ENCODE results near the gene RGL1.
A peak's percentile ranks its signal among the peaks of the same experiment; 100 is the strongest.
"Not testable (repeated sequence)": the region's sequence is repeated elsewhere in the genome, so short reads cannot be mapped to it uniquely, and the experiment has no call there.

The RGL1 gene

DNA sequence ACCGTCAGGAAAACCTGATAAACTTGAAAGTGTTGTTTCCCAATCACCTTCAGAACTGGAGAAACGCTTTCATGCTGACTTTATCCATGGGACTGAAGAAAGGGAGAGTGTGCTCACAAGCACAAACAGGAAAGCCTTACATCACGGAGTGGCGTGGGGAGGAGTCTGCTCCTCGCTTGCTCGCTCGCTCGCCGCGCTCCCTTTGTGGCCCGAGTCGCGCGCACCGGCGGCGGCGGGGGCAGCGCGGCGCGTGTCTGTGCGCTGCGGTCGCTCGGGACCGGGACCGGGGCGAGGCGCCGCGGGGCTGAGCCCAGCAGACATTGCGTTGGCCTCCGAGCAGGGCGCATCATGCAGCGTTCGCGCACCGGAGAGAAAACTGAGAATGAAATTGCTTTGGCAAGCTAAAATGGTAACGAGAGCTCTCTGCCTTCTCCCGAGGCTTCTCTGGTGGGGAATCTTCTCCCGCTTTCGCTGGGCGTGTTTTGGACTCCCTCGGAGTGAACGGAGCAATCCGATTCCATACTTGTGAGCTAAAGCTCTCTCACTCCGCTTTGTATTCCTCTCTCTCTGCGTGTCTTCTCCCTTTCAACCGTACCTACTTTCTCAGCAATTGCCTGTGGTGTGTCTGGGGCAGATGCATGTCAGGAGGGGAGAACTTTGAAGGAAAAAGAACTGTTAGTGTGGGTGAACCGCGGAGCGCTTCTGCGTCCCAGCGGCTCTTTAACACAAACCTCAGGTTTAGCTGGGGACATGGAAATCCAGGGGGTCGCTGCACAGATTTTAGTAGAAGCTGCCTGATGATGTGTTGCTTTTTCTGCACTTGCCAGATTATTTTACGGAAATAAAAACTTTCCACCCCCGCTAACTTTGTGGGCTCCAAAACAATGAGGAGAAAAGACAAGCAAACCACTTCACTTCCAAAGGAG lies at the start of gene RGL1:
Gene RGL1 (plus strand): TSS at position 205 of the 926 bp plus-strand sequence. CDS start 178 bp downstream, at position 383.
- DNase-seq, result peak; percentile 4

GRCh38 chr1:183756326-183756725 lies 48.6 kb upstream of the RGL1 start:
- DNase-seq, result no peak

DNA sequence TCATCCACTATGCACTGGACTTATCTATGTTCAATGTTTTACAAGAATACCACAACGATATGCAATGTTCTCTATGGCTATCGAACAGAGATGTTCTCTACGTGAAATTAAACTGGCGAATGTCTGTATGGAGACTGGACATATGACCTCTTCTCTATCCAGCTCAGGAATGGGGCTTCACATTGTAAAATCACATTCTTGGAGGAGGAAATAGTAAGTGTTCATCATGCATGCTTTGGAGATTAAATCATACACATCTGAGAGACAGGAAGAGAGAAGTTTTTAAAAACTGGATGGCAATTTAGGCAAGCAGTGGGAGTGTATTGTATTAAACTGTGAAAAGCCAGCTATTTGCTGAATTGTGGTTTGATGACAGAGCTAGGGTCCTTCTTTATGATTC lies 47.9 kb upstream of the RGL1 start:
- DNase-seq, result no peak

DNA sequence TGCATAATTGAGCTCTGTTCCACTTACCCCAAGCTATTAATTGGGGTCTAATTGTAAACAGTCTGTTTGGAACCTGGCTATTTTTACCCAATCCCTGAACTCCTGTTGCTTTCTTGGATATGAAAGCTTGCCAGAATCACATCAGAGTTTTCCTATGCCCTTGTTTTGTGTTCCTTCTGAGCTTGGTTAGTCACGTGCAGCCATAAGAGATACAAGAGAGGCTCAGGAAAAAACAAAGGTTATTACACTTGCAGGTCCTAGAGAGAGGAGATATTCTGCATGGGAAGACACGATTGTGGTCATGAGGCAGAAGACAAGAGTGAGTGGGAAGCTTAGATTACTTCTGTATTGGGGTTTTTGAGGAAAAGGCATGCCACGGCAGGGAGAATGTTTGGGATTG lies 46.0 kb upstream of the RGL1 start:
- DNase-seq, result no peak

DNA sequence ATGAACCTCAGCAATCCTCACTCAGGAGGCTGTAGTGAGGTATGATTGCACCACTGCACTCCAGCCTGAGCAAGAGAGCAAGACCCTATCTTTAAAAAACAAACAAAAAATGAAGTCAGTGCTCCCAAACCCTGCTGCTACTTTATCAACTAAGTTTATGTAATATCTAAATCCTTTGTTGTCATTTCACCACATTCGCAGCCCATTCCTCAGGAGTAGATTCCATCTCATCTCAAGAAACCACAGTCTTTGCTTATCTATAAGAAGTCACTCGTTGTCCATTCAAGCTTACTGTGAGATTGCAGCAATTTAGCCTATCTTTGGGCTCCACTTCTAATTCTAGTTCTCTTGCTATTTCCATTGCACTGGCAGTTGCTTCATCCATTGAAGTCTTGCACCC lies 44.3 kb upstream of the RGL1 start:
- no peak for DNase-seq

DNA sequence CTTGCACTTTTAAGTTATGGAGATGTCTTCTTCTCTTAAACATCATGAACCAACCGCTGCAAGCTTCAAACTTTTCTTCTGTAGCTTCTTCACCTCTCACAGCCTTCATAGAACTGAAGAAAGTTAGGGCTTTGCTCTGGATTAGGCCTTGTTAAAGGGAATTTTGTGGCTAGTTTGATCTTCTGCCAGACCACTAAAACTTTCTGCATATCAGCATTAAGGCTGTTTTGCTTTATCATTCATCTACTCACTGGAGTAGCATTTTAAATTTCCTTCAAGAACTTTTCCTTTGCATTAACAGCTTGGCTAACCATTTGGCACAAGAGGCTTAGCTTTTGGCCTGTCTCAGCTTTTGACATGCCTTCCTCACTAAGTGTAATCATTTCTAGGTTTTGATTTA lies 43.0 kb upstream of the RGL1 start:
- DNase-seq, result no peak

DNA sequence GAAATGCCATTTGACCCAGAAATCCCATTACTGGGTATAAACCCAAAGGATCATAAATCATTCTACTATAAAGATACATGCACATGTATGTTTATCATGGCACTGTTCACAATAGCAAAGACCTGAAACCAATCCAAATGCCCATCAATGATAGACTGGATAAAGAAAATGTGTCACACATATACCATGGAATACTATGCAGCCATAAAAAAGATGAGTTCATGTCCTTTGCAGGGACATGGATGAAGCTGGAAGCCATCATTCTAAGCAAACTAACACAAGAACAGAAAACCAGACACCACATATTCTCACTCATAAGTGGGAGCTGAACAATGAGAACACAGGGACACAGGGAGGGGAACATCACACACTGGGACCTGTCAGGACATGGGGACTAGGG lies 42.1 kb upstream of the RGL1 start:
- not testable (repeated sequence) for DNase-seq

- no peak for DNase-seq
Measured at GRCh38 chr1:183764981-183765380, 39.9 kb upstream of the RGL1 start.

DNA sequence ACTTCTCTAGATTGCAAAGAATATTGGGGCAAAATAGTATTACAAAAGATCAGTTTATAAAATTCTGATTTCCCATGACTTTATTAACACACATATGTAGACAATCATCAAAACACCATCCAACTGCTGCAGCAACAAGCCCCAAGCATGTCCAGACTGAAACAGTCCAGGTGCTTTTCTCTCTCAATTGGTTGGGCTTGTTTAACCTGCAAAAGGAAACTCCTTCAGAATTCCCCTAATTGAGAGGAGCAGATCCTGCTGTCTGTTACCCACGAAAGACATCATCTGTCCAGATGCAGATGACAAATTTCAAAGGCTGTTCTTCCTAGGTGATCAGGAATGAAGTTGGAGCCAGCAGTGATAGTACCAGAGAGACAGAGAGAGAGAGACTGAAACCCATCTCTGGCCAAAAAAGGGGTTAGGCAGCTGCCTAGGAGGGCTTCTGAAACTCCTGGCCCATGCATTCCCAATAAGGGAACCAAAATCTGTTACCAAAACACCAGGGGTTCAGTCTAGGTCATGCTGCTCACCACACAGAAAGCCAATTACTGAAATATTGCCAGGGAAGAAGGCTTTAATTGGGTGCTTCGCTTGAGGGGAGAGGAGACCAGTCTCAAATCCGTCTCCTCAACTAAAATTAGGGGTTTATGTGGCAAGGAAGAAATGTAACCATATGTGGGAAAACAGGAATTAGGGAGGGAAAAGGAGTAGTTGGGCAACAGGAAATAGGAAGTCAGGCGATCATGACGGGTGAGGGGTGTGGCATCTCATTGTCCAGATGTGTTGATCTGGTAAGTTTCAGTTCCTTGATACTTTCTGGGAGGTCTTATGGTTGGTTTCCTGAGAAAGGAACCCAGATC lies 34.7 kb upstream of the RGL1 start:
- DNase-seq, result no peak

GRCh38 chr1:183770816-183771128 lies 34.1 kb upstream of the RGL1 start:
- DNase-seq, result no peak

GRCh38 chr1:183773482-183774274 lies 31.2 kb upstream of the RGL1 start:
- DNase-seq, result no peak

- no peak for DNase-seq
Measured at GRCh38 chr1:183774938-183775337, 30.0 kb upstream of the RGL1 start.

- no peak for DNase-seq
Measured at GRCh38 chr1:183776731-183777130, 28.2 kb upstream of the RGL1 start.

- DNase-seq, result no peak
Measured at GRCh38 chr1:183777328-183777727, 27.6 kb upstream of the RGL1 start.

DNA sequence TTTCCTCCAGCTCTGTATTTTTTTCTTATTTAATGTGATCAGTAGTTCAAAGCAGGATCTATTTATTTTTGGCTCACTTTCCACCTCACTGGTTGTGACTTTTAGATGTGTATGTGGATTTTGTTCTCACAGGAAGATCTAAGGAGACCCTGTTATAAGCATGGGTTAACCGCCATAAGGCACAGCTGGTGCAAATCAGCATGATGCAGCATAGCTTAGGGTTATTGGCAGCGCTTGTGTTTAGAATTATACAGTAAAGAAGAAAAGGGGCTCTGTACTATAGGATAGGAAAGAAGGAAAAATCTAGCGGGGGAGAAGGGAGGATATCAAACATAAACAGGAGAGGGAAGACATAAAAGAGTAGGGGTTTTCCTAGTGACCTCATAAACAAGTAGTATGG lies 26.9 kb upstream of the RGL1 start:
- DNase-seq, result no peak

- no peak for DNase-seq
Measured at GRCh38 chr1:183778568-183779433, 26.1 kb upstream of the RGL1 start.

GRCh38 chr1:183780159-183780558 lies 24.8 kb upstream of the RGL1 start:
- no peak for DNase-seq

- no peak for DNase-seq
Measured at GRCh38 chr1:183780757-183781156, 24.2 kb upstream of the RGL1 start.

GRCh38 chr1:183783342-183783741 lies 21.6 kb upstream of the RGL1 start:
- no peak for DNase-seq

- no peak for DNase-seq
Measured at GRCh38 chr1:183783767-183784637, 20.9 kb upstream of the RGL1 start.

DNA sequence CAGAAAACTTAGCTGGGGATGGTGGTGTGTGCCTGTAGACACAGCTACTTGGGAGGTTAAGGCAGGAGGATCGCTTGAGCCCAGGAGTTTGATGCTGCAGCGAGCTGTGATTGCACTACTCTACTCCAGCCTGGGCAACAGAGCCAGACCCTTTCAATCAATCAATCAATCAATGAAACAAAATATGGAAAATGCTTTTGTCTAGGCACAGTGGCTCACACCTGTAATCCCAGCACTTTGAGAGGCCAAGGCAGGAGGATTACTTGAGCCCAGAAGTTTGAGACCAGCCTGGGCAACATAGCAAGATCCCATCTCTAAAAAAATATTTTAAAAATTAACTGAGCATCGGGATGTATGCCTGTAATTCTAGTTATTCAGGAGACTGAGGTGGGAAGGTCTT lies 19.0 kb upstream of the RGL1 start:
- DNase-seq, result not testable (repeated sequence)

All from CD4-positive, alpha-beta T cell treated with Interleukin-1 beta for 1 hour (primary cell).